GM21717 (cell line): ENCODE results near the gene CATSPERE.
"Not testable (repeated sequence)": the region's sequence is repeated elsewhere in the genome, so short reads cannot be mapped to it uniquely, and the experiment has no call there.

Experiments
- ATAC-seq: cut with Tn5 transposase; IDR thresholded peaks from one replicate; pipeline ENCODE4 v1.9.1; 2021; ENCODE audit warnings: mild to moderate bottlenecking, moderate library complexity; ENCODE audit not compliant: unreplicated experiment

CATSPERE gene

DNA sequence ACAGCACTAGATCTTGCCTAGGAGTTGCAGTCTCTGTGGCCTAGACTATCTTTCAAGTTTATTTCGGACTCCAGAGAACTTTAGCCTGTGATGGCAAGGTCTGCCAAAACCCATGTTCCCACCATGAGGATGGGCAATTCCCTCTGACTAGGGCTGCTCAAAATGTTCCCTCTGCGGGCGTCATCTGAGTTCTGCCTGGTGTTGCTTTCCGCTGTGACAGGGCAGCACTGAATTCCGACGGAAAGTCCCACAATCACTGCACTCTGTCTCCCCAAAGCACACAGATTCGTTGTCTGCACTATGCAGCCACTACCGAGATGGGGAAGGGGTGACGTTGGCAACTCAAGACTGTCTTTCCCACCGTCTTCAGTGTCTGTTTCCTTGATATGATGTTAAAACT lies 75.2 kb downstream of the CATSPERE start:
- no peak for ATAC-seq

DNA sequence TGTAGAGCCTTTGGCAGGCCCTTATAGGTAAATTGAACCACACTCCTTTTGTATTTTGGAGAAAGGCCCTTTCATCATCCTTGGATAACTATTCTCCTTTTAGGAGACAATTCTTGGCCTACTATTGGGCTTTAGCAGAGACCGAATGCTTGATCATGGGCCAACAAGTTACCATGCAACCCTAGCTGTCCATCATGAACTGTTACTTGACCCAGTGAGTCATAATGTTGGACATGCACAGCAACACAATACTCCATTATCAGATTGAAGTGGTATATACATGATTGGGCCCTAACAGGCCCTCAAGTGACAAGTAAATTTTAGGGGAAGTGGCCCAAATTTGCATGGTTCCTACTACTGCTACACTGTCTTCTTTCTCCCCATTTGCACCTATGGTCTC lies 84.4 kb downstream of the CATSPERE start:
- no peak for ATAC-seq

GRCh38 chr1:244548558-244549115 lies 87.6 kb downstream of the CATSPERE start:
- ATAC-seq, result no peak

DNA sequence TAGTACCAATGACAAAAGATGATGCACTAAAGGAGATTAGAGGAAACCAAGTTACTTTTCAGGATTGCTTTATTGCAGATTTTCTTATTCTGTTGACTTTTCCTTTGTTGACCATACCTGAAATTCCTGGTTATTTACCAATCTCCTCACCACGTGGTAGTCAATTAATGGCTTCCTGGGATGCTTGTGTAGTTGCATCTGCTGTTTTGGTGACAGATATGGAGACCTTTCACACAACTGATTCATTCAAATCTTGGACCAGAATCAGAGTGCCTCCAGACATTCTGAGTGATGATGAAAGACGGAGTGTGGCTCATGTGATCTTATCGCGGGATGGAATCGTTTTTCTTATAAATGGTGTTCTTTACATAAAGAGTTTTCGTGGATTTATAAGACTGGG lies 91.3 kb downstream of the CATSPERE start:
- ATAC-seq, result no peak

GRCh38 chr1:244556263-244556662 lies 95.2 kb downstream of the CATSPERE start:
- ATAC-seq, result no peak

DNA sequence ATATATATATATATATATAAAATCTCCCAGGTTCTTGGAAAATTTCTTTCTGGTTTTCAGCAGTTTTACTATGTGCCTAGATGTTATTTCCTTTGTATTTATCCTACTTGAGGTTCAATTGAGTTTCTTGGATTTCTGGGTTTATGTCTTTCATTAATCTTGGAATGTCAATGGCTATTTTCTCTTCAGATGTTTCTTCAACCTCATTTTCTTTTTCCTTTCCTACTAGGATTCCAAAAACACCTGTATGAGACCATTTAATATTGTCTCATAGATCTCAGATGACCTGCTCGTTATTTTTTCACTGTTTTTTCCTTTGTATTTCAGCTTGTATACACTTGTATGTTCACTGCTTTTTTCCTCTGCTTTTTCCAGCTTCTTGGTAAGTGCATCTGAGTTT lies 96.5 kb downstream of the CATSPERE start:
- no peak for ATAC-seq

DNA sequence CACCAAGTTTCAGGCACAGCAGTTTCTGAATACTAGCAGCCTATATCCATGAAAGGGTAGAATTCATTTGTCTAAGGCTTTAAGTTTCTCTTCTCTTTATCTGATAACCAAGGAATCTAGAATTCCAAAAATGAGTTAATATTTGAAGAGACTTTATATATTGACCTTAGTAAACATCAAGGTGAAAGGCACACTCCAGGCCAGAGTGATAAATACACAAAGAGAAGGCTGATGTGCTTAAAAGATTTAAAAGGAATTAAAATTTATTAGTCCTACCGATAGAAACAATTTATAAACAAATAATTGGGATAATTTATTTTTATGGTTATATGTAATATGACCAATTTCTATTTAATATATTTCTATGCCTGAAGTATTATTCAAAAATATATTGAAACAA lies 98.5 kb downstream of the CATSPERE start:
- ATAC-seq, result no peak

GRCh38 chr1:244562877-244563276 lies 101.8 kb downstream of the CATSPERE start:
- ATAC-seq, result not testable (repeated sequence)

DNA sequence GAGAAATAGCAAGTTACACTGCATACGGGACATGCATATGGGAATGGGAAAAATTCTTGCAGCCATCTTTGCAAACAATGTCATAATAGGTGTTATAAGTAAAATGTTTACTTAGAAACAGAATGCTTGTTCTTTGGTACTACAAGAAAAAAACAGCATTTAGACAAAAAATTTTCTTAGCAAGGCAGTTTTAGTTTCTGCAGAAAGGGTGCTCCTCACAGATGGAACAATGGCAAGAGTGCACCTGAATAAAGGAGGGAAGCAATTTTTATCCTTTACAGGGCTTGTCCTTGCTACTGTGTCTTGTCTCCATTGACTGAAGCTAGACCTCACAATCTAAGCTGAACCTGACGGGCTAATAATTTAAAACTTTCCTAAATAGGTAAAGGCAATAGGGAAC lies 112.7 kb downstream of the CATSPERE start:
- ATAC-seq, result no peak

DNA sequence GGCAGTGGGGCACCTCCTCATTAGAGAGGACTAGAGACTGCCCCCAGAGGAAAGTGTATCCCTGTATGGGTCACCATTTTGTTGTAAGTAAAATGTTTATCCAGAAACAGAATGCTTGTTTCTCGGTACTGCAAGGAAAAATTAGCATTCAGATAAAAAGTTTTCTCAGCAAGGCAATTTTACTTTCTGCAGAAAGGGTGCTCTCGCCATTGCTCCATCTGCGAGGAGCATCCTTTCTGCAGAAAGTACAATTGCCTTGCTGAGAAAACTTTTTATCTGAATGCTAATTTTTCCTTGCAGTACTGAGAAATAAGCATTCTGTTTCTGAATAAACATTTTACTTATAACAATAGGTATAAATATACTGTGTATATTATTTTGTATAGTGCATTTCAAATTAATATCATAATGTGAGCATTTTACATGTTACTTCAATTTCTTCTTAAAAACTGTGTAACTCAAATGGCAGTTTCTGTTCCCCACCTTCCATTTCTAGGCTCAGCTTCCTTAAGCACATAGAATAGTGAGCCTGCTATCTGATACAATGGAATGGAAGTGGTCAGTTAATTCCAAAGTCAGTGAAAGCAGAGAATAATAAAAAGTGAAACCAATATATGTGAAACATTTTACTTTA lies 115.3 kb downstream of the CATSPERE start:
- ATAC-seq, result no peak

GRCh38 chr1:244578205-244578604 lies 117.1 kb downstream of the CATSPERE start:
- ATAC-seq, result not testable (repeated sequence)

DNA sequence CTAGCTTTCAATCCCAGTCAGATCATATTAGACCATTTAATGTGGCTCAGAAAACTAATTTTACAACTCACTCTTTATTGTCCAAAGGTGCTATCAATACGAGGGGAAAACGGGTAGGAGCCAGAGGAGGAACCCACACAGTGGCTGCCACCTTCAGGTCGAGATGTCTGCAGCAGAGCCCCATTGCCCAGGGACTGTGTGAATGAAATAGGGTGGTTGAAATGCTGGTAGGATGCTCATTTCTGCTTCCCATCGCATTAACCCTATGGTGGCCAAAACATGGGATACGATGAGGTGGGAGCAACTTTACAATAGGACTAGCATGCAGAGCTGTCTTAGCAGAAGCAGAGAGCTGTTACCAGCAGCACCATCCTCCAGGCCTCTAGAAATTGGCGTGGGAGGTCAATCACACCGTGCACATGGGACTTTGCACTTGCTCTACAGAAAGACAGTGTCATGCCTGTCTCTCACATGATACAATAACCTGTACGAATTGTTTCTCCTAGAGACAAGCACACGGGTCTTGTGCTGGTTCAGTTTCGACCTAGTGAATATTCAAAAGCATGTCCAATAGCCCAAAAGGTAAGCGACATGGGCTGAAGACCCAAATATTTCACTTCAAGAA lies 122.4 kb downstream of the CATSPERE start:
- no peak for ATAC-seq

GRCh38 chr1:244585867-244586266 lies 124.8 kb downstream of the CATSPERE start:
- no peak for ATAC-seq

DNA sequence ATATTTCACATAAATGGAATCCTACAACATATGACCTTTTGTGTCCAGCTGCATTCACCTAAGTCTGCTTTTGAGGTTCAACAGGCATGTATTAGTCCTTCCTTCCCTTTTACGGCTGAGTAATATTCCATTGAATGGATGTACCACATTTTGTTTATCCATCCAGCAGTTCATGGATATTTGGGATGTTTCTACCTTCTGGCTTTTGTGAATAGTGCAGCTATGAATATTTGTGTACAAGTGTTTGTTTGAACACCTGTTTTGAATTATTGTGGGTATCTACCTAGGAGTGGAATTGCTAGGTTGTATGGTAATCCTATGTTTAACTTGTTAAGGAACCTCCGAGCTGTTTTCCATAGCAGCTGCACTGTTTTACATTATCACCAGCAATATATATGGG lies 129.6 kb downstream of the CATSPERE start:
- ATAC-seq, result no peak

DNA sequence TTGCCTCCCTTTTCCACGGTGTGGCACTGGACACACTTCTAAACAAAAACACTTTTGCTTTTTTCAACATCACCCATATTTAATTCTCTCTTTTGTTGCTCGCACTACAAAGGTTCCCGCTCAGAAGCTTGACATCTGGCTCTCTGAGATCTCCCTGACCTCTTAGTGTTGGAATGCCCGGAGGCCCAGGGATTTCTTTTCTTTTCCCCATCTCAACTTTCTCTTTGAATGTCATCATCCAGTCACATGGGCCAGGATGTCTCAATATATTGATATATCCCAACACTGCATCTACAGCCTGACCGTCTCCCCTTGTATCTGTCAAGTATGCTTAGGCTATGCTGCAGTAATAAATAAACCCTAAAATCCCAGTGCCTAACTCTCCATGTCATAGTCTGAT lies 137.5 kb downstream of the CATSPERE start:
- ATAC-seq, result no peak

GRCh38 chr1:244599937-244600350 lies 138.9 kb downstream of the CATSPERE start:
- peak; percentile 98 for ATAC-seq

DNA sequence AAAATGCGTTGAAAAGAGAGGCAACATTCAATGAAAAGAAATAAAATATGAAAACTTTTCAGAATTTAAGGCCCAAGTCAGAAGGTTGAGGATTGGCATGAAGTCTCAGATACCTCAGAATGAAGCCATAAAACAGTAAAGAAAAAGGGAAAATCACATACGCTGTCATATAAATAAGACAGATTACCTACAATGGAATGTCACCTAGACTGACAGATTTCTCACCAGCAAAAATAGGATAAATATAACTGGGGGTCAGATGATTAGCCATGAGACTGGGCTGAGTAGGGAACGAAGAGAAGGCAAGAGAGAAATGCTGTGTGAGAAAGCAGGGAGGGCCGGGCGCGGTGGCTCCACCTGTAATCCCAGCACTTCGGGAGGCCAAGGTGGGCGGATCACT lies 140.3 kb downstream of the CATSPERE start:
- no peak for ATAC-seq

DNA sequence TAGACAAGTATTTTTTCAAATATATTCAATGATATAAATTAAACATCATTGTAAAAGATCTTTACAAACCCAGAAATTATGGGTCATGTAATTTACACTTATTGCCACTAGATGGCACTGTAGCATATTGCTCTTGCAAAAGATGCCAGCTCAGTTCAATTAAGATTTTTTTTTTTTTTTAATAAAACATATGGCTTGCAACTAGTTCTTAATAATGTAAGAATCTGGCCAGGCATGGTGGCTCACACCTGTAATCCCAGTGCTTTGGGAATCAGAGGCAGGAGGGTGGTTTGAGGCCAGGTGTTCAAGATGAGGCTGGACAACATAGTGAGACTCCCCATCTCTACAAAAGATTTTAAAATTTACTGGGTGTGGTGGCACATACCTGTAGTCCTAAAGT lies 142.4 kb downstream of the CATSPERE start:
- ATAC-seq, result no peak

- no peak for ATAC-seq
Observed at GRCh38 chr1:244605835-244606370, 144.8 kb downstream of the CATSPERE start.

GRCh38 chr1:244614113-244614836 lies 153.2 kb downstream of the CATSPERE start:
- ATAC-seq, result no peak

DNA sequence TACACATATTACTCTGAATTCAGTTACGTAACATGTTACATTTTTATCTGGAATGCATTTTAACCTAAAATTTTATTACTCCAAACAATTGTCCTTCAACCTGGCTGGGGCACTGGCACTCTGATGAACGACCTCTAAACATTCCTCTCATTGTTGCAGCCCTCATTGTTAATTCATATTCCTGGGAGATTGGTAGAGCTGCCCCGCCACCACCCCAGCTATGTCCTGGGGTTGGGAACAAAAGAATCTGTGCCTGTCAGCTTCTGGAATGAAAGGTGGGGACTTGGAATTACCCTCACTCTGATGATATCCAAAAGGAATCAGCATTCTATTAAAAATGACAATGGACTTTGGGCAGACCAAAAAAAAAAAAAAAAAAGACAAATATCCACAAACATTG lies 153.8 kb downstream of the CATSPERE start:
- no peak for ATAC-seq

- no peak for ATAC-seq
Observed at GRCh38 chr1:244615301-244615700, 154.2 kb downstream of the CATSPERE start.
